SK-N-SH (cell line): ENCODE measurements around the gene TIMELESS. TPM values are rescaled to one million over a fixed set of nuclear protein-coding genes. Genes with fewer than 3 reads are reported as not detected.

ENCODE experiments used
- CTCF ChIA-PET: fragments of 300-600, 350-600 bp; formaldehyde crosslinking; extraction: SDS; loops from one replicate; lab custom pipeline; 2021; lab: Yijun Ruan, JAX
- POLR2A ChIA-PET: fragments of 350-600 bp; sonication (Branson Sonifier 250); formaldehyde crosslinking; extraction: SDS; loops from one replicate; lab custom pipeline; 2020; ENCODE audit warnings: antibody characterized with exemption, inconsistent platforms; lab: Yijun Ruan, JAX
- DNase-seq: peaks from one replicate; pipeline ENCODE4 v3.0.0; 2012
- H2AFZ ChIP-seq: fragments of 200-600 bp; sonication (generic); 2 replicates; pipeline ENCODE4 v1.8.1; 2016; ENCODE audit warnings: antibody characterized with exemption, mild to moderate bottlenecking, low read depth
- H3F3A ChIP-seq: fragments of 200-600 bp; sonication (generic); replicated peaks from 2 replicates; pipeline ENCODE3; 2016; ENCODE audit warnings: antibody characterized with exemption, mild to moderate bottlenecking; ENCODE audit not compliant: insufficient read depth
- H3K27ac ChIP-seq, 2 experiments: fragments of 200-500 bp in 1 of 2; fragments of 200-600 bp in 1 of 2; sonication (Bioruptor generic) in 1 of 2; sonication (generic), shearing (Covaris generic) in 1 of 2; 2 replicates each; pipeline versions ENCODE4 v1.5.1 to v1.6.1; 2014 to 2016; ENCODE audit warnings: low read depth in 2 of 2, inconsistent platforms in 1 of 2, low read length in 1 of 2, mild to moderate bottlenecking in 1 of 2, mixed read lengths in 1 of 2
- H3K27me3 ChIP-seq: fragments of 200-600 bp; sonication (generic), shearing (Covaris generic); 2 replicates; pipeline ENCODE4 v1.6.1; 2016; ENCODE audit warnings: mixed run types; ENCODE audit not compliant: insufficient read depth
- H3K36me3 ChIP-seq, 2 experiments: fragments of 200-500 bp in 1 of 2; fragments of 200-600 bp in 1 of 2; sonication (Bioruptor generic) in 1 of 2; sonication (generic) in 1 of 2; replicated peaks in 1 of 2; 2 replicates each; pipeline versions ENCODE3 to v1.5.1; 2014 to 2016; ENCODE audit warnings: low read length in 1 of 2, mild to moderate bottlenecking in 1 of 2; ENCODE audit not compliant: insufficient read depth in 2 of 2, control insufficient read depth in 1 of 2
- H3K4me1 ChIP-seq, 2 experiments: fragments of 200-500 bp in 1 of 2; fragments of 200-600 bp in 1 of 2; sonication (Bioruptor generic) in 1 of 2; sonication (generic), shearing (Covaris generic) in 1 of 2; 2 replicates each; pipeline versions ENCODE4 v1.5.1 to v1.6.1; 2014 to 2016; ENCODE audit warnings: low read depth in 1 of 2, low read length in 1 of 2, mixed run types in 1 of 2; ENCODE audit not compliant: insufficient read depth in 2 of 2, control insufficient read depth in 1 of 2
- H3K4me2 ChIP-seq: fragments of 200-600 bp; sonication (generic), shearing (Covaris generic); 2 replicates; pipeline ENCODE4 v1.6.1; 2017; ENCODE audit warnings: mixed run types
- H3K4me3 ChIP-seq, 2 experiments: fragments of 200-500 bp in 1 of 2; fragments of 200-600 bp in 1 of 2; sonication (Bioruptor generic) in 1 of 2; sonication (generic), shearing (Covaris generic) in 1 of 2; 2 replicates each; pipeline versions ENCODE4 v1.5.1 to v1.8.1; 2014 to 2016; ENCODE audit warnings: low read depth in 2 of 2, inconsistent platforms in 1 of 2, low read length in 1 of 2, mild to moderate bottlenecking in 1 of 2, mixed read lengths in 1 of 2, moderate library complexity in 1 of 2
- H3K79me2 ChIP-seq: fragments of 200-600 bp; sonication (generic); 2 replicates; pipeline ENCODE4 v1.8.1; 2017; ENCODE audit warnings: mild to moderate bottlenecking; ENCODE audit not compliant: insufficient read depth
- H3K9ac ChIP-seq: fragments of 200-600 bp; sonication (generic); 2 replicates; pipeline ENCODE4 v1.6.1; 2017; ENCODE audit warnings: mixed run types
- H3K9me2 ChIP-seq: fragments of 200-600 bp; sonication (generic); 2 replicates; pipeline ENCODE4 v1.6.1; 2017; ENCODE audit warnings: mixed run types
- H3K9me3 ChIP-seq: fragments of 200-600 bp; sonication (generic); 2 replicates; pipeline ENCODE4 v1.6.1; 2017; ENCODE audit warnings: mixed run types, mild to moderate bottlenecking, moderate library complexity
- H4K20me1 ChIP-seq: fragments of 200-600 bp; sonication (generic); 2 replicates; pipeline ENCODE4 v1.6.1; 2017; ENCODE audit warnings: mild to moderate bottlenecking, mixed run types; ENCODE audit not compliant: insufficient read depth
- ELF1 ChIP-seq: IDR thresholded peaks from 2 replicates; pipeline ENCODE4 v1.4.0; 2012
- EP300 ChIP-seq, 2 experiments: IDR thresholded peaks; 2 replicates each; pipeline versions ENCODE4 v1.4.0 to v1.6.1; 2012; ENCODE audit warnings: borderline replicate concordance in 1 of 2, low read depth in 1 of 2, low read length in 1 of 2
- EZH2phosphoT487 ChIP-seq: fragments of 200-600 bp; sonication (generic); IDR thresholded peaks from 2 replicates; pipeline ENCODE4 v1.6.1; 2017; ENCODE audit warnings: low read depth, mixed run types, mild to moderate bottlenecking, antibody characterized with exemption, moderate library complexity, borderline replicate concordance
- FOSL2 ChIP-seq: IDR thresholded peaks from 2 replicates; pipeline ENCODE4 v1.4.0; 2012; ENCODE audit warnings: low read depth, mild to moderate bottlenecking, moderate library complexity, borderline replicate concordance
- FOXM1 ChIP-seq: IDR thresholded peaks from 2 replicates; pipeline ENCODE4 v1.4.0; 2012; ENCODE audit warnings: low read depth, mild to moderate bottlenecking
- GATA2 ChIP-seq: sonication (generic); formaldehyde crosslinking; IDR thresholded peaks from 2 replicates; pipeline ENCODE4 v1.5.0; 2020; ENCODE audit warnings: mild to moderate bottlenecking, missing genetic modification reagents
- IRF3 ChIP-seq: fragments of 150-350 bp; IDR thresholded peaks from 2 replicates; pipeline ENCODE4 v1.6.1; 2016; ENCODE audit warnings: mild to moderate bottlenecking, low read depth, low read length
- JUND ChIP-seq: IDR thresholded peaks from 2 replicates; pipeline ENCODE4 v1.4.0; 2012
- MXI1 ChIP-seq: IDR thresholded peaks from 2 replicates; pipeline ENCODE4 v1.6.1; 2012; ENCODE audit warnings: mild to moderate bottlenecking, low read depth, low read length, improper control_type of control experiment
- NFIC ChIP-seq: IDR thresholded peaks from 2 replicates; pipeline ENCODE4 v1.4.0; 2012; ENCODE audit warnings: borderline replicate concordance
- NRF1 ChIP-seq: IDR thresholded peaks from 2 replicates; pipeline ENCODE4 v1.6.1; 2012; ENCODE audit warnings: low read depth, mild to moderate bottlenecking, low read length
- PBX3 ChIP-seq: IDR thresholded peaks from 2 replicates; pipeline ENCODE4; 2012
- POLR2AphosphoS5 ChIP-seq: IDR thresholded peaks from 2 replicates; pipeline ENCODE4 v1.6.1; 2012; ENCODE audit warnings: low read depth, low read length
- REST ChIP-seq: IDR thresholded peaks from 2 replicates; pipeline ENCODE4 v1.6.1; 2012; ENCODE audit warnings: mild to moderate bottlenecking, low read depth, low read length, moderate library complexity
- RFX5 ChIP-seq: IDR thresholded peaks from 2 replicates; pipeline ENCODE4 v1.6.1; 2012; ENCODE audit warnings: mild to moderate bottlenecking, improper control_type of control experiment, low read length
- SIN3A ChIP-seq: IDR thresholded peaks from 2 replicates; pipeline ENCODE4 v1.6.1; 2012; ENCODE audit warnings: low read depth, mild to moderate bottlenecking, low read length, moderate library complexity, borderline replicate concordance
- TAF1 ChIP-seq: IDR thresholded peaks from 2 replicates; pipeline ENCODE4 v1.6.1; 2012; ENCODE audit warnings: low read depth, mild to moderate bottlenecking, low read length, moderate library complexity, borderline replicate concordance
- TCF12 ChIP-seq: IDR thresholded peaks from 2 replicates; pipeline ENCODE4 v1.4.0; 2012
- TEAD4 ChIP-seq: IDR thresholded peaks from 2 replicates; pipeline ENCODE4 v1.4.0; 2012; ENCODE audit warnings: mild to moderate bottlenecking, borderline replicate concordance; ENCODE audit not compliant: insufficient read depth
- YY1 ChIP-seq: IDR thresholded peaks from 2 replicates; pipeline ENCODE4 v1.4.0; 2012; ENCODE audit warnings: low read depth, mild to moderate bottlenecking
- WGBS: methylation state at CpG from one replicate; pipeline ENCODE4 v1.1.6; 2017; ENCODE audit warnings: low lambda C conversion rate; 5-methylcytosine and 5-hydroxymethylcytosine counted together
- polyA plus RNA-seq, 3 experiments: library from polyadenylated mRNA; depleted of rRNA; stranded (reverse); fragments of >200 nt; gene quantifications; 2 replicates each; pipeline ENCODE4 v1.2.3, GENCODE V29; 2012

The TIMELESS gene
- polyA plus RNA-seq, 1 of the 3 experiments (the other 2 are of a cell fraction), result 5.4 TPM

GRCh38 chr12:56417739-56418138 lies 31.5 kb downstream of the TIMELESS start (continued):
- no peak for TF ChIP-seq IRF3
- no peak for TF ChIP-seq NFIC

- Histone ChIP-seq H3K27me3 (no peaks in the 10 kb centered on the region), H3K79me2 (no peaks in the 10 kb centered on the region), H2AFZ (no peak overlapping the region), H3K4me3 (no peak overlapping the region), H3K4me1 (no peaks in the 10 kb centered on the region; a peak in 1 of 4 replicates), H3K27ac (no peak overlapping the region), H3F3A (no peaks in the 10 kb centered on the region), H3K9ac (no peak overlapping the region), H3K4me2 (no peak overlapping the region), H3K9me2 (no peaks in the 10 kb centered on the region), H3K9me3 (no peaks in the 10 kb centered on the region), H4K20me1 (no peaks in the 10 kb centered on the region), H3K36me3 (peaks cover 5 to 12% of the 10 kb centered on the region in 2 experiments)
- TF ChIP-seq GATA2 (CRISPR knock-in tag), result no peak
- DNase-seq, result no peak
- ChIA-PET CTCF (no interaction called here), POLR2A (no interaction called here)
- WGBS, result 64% methylated on average over 3 of the region's 3 CpGs
Measured at GRCh38 chr12:56414401-56414800, 34.8 kb downstream of the TIMELESS start.

- Histone ChIP-seq H3K4me3 (no peak overlapping the region), H2AFZ (no peak overlapping the region), H3F3A (no peaks in the 10 kb centered on the region), H3K27me3 (no peaks in the 10 kb centered on the region), H3K4me1 (no peaks in the 10 kb centered on the region; a peak in 1 of 4 replicates), H3K4me2 (no peak overlapping the region), H3K9me3 (no peaks in the 10 kb centered on the region), H3K36me3 (peaks cover 5 to 12% of the 10 kb centered on the region in 2 experiments), H3K79me2 (no peaks in the 10 kb centered on the region), H3K27ac (no peak overlapping the region), H3K9ac (no peak overlapping the region), H3K9me2 (no peaks in the 10 kb centered on the region), H4K20me1 (no peaks in the 10 kb centered on the region)
- whole genome bisulfite sequencing, result 90% methylated on average over 2 of the region's 7 CpGs
- ChIA-PET CTCF (no interaction called here), POLR2A (no interaction called here)
- DNase-seq, result no peak
- TF ChIP-seq NRF1 (no peak), TAF1 (no peak), ELF1 (no peak), PBX3 (no peak), MXI1 (no peak), EZH2phosphoT487 (no peak), RFX5 (no peak), FOSL2 (no peak), TEAD4 (no peak), IRF3 (no peak), YY1 (no peak), FOXM1 (no peak), POLR2AphosphoS5 (no peak), EP300 (IDR thresholded peaks at IDR 0.05; ENCODE audit: borderline replicate concordance in 1 of 2, low read depth in 1 of 2, low read length in 1 of 2) (no peak), SIN3A (no peak), NFIC (no peak), TCF12 (no peak), JUND (no peak), REST (no peak)
- TF ChIP-seq, all 33 proteins: peak for 0
Measured at GRCh38 chr12:56413392-56413791, 35.8 kb downstream of the TIMELESS start.
